A549 (cell line): Measurements from ENCODE around the gene ATG2A. TPM values are rescaled to one million over a fixed set of nuclear protein-coding genes. Genes with fewer than 3 reads are reported as not detected.

Source experiments
- ATAC-seq, 2 experiments: fragments of 200-7000 bp in 1 of 2; fragments of >200 bp in 1 of 2; cut with Nextera tagmentation in 1 of 2; cut with Tn5 transposase in 1 of 2; 3 replicates each; pipeline versions ENCODE4 v1.8.0 to v1.9.1; 2018 to 2020; ENCODE audit warnings: mild to moderate bottlenecking in 1 of 2, moderate library complexity in 1 of 2
- CTCF ChIA-PET: fragments of 300-600 bp; sonication (Branson Sonifier 250); formaldehyde crosslinking; extraction: SDS; loops from one replicate; lab custom pipeline; 2021; ENCODE audit warnings: antibody characterized with exemption, inconsistent platforms; lab: Yijun Ruan, JAX
- POLR2A ChIA-PET: fragments of 350-600 bp; formaldehyde crosslinking; extraction: SDS; loops from one replicate; lab custom pipeline; 2021; ENCODE audit warnings: antibody characterized with exemption, inconsistent platforms; lab: Yijun Ruan, JAX
- DNase-seq, 2 experiments: peaks; one replicate each; pipeline versions ENCODE4 v3.0.0 to v3.0.0-alpha.2; 2011 to 2016; ENCODE audit warnings: low read depth in 1 of 2, low spot score in 1 of 2
- FAIRE-seq: peaks from 2 replicates; lab custom pipeline; 2011; peaks lifted over from hg19 to GRCh38; lab: Jason Lieb, UNC
- H3K27ac ChIP-seq, 2 experiments: fragments of >200 bp; sonication (Bioruptor Twin); formaldehyde crosslinking; 3 replicates each; pipeline ENCODE4 v1.5.1; 2016 to 2017
- H3K4me1 ChIP-seq: fragments of >200 bp; sonication (Bioruptor Twin); formaldehyde crosslinking; 3 replicates; pipeline ENCODE4 v1.6.1; 2016
- H3K4me2 ChIP-seq: fragments of >200 bp; sonication (Bioruptor Twin); formaldehyde crosslinking; 3 replicates; pipeline ENCODE4 v1.6.1; 2016
- H3K4me3 ChIP-seq: fragments of >200 bp; sonication (Bioruptor Twin); formaldehyde crosslinking; 3 replicates; pipeline ENCODE4 v1.5.1; 2016
- H3K9me3 ChIP-seq: fragments of >200 bp; sonication (Bioruptor Twin); formaldehyde crosslinking; 3 replicates; pipeline ENCODE4 v1.6.1; 2016
- BHLHE40 ChIP-seq: IDR thresholded peaks from 2 replicates; pipeline ENCODE4 v1.6.1; 2012; ENCODE audit warnings: low read depth, low read length, inconsistent platforms
- CBX2 ChIP-seq: fragments of 200-600 bp; sonication (generic); IDR thresholded peaks from 2 replicates; pipeline ENCODE4 v1.6.1; 2016; ENCODE audit warnings: low read depth, mild to moderate bottlenecking, borderline replicate concordance
- CBX8 ChIP-seq: fragments of 200-600 bp; sonication (generic); IDR thresholded peaks from 2 replicates; pipeline ENCODE4 v1.6.1; 2016
- CEBPB ChIP-seq, 2 experiments: fragments of >200 bp in 1 of 2; sonication (Bioruptor Twin) in 1 of 2; formaldehyde crosslinking in 1 of 2; IDR thresholded peaks; 2 replicates each; pipeline ENCODE4 v1.6.1; 2012 to 2016
- EHMT2 ChIP-seq: fragments of 200-600 bp; sonication (generic); IDR thresholded peaks from 2 replicates; pipeline ENCODE4 v1.6.1; 2016; ENCODE audit warnings: antibody characterized with exemption, low read depth, mild to moderate bottlenecking, moderate library complexity
- EP300 ChIP-seq, 2 experiments: fragments of >200 bp; sonication (Bioruptor Twin); formaldehyde crosslinking; IDR thresholded peaks; 2 replicates in 1 of 2; 3 replicates in 1 of 2; pipeline ENCODE4 v1.6.1; 2016 to 2017
- ESRRA ChIP-seq: fragments of 150-350 bp; IDR thresholded peaks from 2 replicates; pipeline ENCODE4 v1.6.1; 2014; ENCODE audit warnings: mild to moderate bottlenecking, low read length, borderline replicate concordance
- FOSB ChIP-seq: fragments of 250-450 bp; sonication (Bioruptor Pico); IDR thresholded peaks from 2 replicates; pipeline ENCODE4 v1.5.0; 2020; ENCODE audit warnings: mild to moderate bottlenecking, moderate library complexity
- FOSL2 ChIP-seq, 2 experiments: fragments of 450-650 bp in 1 of 2; fragments of >200 bp in 1 of 2; sonication (Bioruptor Twin) in 1 of 2; formaldehyde crosslinking; IDR thresholded peaks; 2 replicates each; pipeline versions ENCODE4 v1.5.0 to v1.6.1; 2016 to 2020; ENCODE audit warnings: mild to moderate bottlenecking in 1 of 2, moderate library complexity in 1 of 2
- FOXS1 ChIP-seq: fragments of 250-450 bp; sonication (Bioruptor Pico); IDR thresholded peaks from 2 replicates; pipeline ENCODE4 v1.5.0; 2020; ENCODE audit warnings: mild to moderate bottlenecking, moderate library complexity
- HEYL ChIP-seq: fragments of 250-450 bp; sonication (Bioruptor Pico); IDR thresholded peaks from 2 replicates; pipeline ENCODE4 v1.8.0; 2021; ENCODE audit warnings: mild to moderate bottlenecking, moderate library complexity
- JUN ChIP-seq, 2 experiments: fragments of >200 bp; sonication (Bioruptor Twin); formaldehyde crosslinking; IDR thresholded peaks; 2 replicates in 1 of 2; 3 replicates in 1 of 2; pipeline ENCODE4 v1.6.1; 2016 to 2017
- MAFK ChIP-seq: fragments of 450-650 bp; IDR thresholded peaks from 2 replicates; pipeline ENCODE4 v1.6.1; 2014; ENCODE audit not compliant: partially characterized antibody
- MYC ChIP-seq: IDR thresholded peaks from 2 replicates; pipeline ENCODE4 v1.6.1; 2012; ENCODE audit warnings: mild to moderate bottlenecking, inconsistent platforms, low read length, improper control_type of control experiment, borderline replicate concordance
- NFE2L2 ChIP-seq: fragments of 150-350 bp; conservative IDR thresholded peaks from 2 replicates; pipeline ENCODE4 v1.6.1; 2014; ENCODE audit warnings: low read length
- NPAS2 ChIP-seq: fragments of 250-450 bp; sonication (Bioruptor Pico); IDR thresholded peaks from 2 replicates; pipeline ENCODE4 v1.8.0; 2022; ENCODE audit warnings: mild to moderate bottlenecking, moderate library complexity, borderline replicate concordance
- NR3C1 ChIP-seq: fragments of >200 bp; sonication (Bioruptor Twin); formaldehyde crosslinking; IDR thresholded peaks from 3 replicates; pipeline ENCODE4 v1.6.1; 2017
- POLR2A ChIP-seq: IDR thresholded peaks from 2 replicates; pipeline ENCODE4 v1.6.1; 2012; ENCODE audit warnings: mild to moderate bottlenecking, low read length
- RAD21 ChIP-seq, 2 experiments: fragments of >200 bp in 1 of 2; sonication (Bioruptor Twin) in 1 of 2; formaldehyde crosslinking in 1 of 2; IDR thresholded peaks in 1 of 2; conservative IDR thresholded peaks in 1 of 2; 2 replicates in 1 of 2; 3 replicates in 1 of 2; pipeline ENCODE4 v1.6.1; 2012 to 2018; ENCODE audit warnings: inconsistent platforms in 1 of 2
- RFX5 ChIP-seq: fragments of 450-650 bp; IDR thresholded peaks from 2 replicates; pipeline ENCODE4 v1.7.1; 2014; ENCODE audit warnings: antibody characterized with exemption, mild to moderate bottlenecking, moderate library complexity
- TP53 ChIP-seq: fragments of 250-450 bp; sonication (Bioruptor Pico); IDR thresholded peaks from 2 replicates; pipeline ENCODE4 v1.5.0; 2021; ENCODE audit warnings: mild to moderate bottlenecking, moderate library complexity
- ZFP36 ChIP-seq: fragments of 450-650 bp; IDR thresholded peaks from 2 replicates; pipeline ENCODE4 v1.6.1; 2014; ENCODE audit warnings: borderline replicate concordance; ENCODE audit not compliant: partially characterized antibody
- WGBS: methylation state at CpG from one replicate; pipeline ENCODE4 v1.1.6; 2017; ENCODE audit errors: missing lambda C conversion rate; 5-methylcytosine and 5-hydroxymethylcytosine counted together
- polyA plus RNA-seq, 4 experiments: library from polyadenylated mRNA; depleted of rRNA in 3 of 4; stranded (reverse); fragments of >200 nt; fragmentation: RNase III in 1 of 4; extraction: RNeasy Plus Mini Kit Qiagen cat#74134 plus additional on column Dnase treatment in 1 of 4; gene quantifications; 2 replicates in 3 of 4; 3 replicates in 1 of 4; pipeline ENCODE4 v1.2.3, GENCODE V29; 2011 to 2017
- TF ChIP-seq, protein P1 (sequence below): fragments of 250-450 bp; sonication (Bioruptor Pico); IDR thresholded peaks from 2 replicates; pipeline ENCODE4 v1.5.0; 2020; ENCODE audit warnings: low read depth, mild to moderate bottlenecking, moderate library complexity
- TF ChIP-seq, protein P2 (sequence below): fragments of 450-650 bp; IDR thresholded peaks from 2 replicates; pipeline ENCODE4 v1.6.1; 2014; ENCODE audit warnings: antibody characterized with exemption
- TF ChIP-seq, protein P3 (sequence below): fragments of >200 bp; sonication (Bioruptor Twin); formaldehyde crosslinking; IDR thresholded peaks from 2 replicates; pipeline ENCODE4 v1.6.1; 2016
- TF ChIP-seq, protein P4 (sequence below): fragments of 200-600 bp; sonication (generic); IDR thresholded peaks from 2 replicates; pipeline ENCODE4 v1.6.1; 2016; ENCODE audit warnings: antibody characterized with exemption, mild to moderate bottlenecking, moderate library complexity
- TF ChIP-seq, protein P5 (sequence below): fragments of 250-450 bp; sonication (Bioruptor Pico); IDR thresholded peaks from 2 replicates; pipeline ENCODE4 v1.5.0; 2021; ENCODE audit warnings: mild to moderate bottlenecking, moderate library complexity, borderline replicate concordance
- TF ChIP-seq, protein P6 (sequence below): fragments of >200 bp; sonication (Bioruptor Twin); formaldehyde crosslinking; IDR thresholded peaks from 3 replicates; pipeline ENCODE4 v1.5.1; 2016

ATG2A gene
- polyA plus RNA-seq, 2 of the 4 experiments (the other 2 are of a cell fraction), result 3.1 to 13.4 TPM

DNA sequence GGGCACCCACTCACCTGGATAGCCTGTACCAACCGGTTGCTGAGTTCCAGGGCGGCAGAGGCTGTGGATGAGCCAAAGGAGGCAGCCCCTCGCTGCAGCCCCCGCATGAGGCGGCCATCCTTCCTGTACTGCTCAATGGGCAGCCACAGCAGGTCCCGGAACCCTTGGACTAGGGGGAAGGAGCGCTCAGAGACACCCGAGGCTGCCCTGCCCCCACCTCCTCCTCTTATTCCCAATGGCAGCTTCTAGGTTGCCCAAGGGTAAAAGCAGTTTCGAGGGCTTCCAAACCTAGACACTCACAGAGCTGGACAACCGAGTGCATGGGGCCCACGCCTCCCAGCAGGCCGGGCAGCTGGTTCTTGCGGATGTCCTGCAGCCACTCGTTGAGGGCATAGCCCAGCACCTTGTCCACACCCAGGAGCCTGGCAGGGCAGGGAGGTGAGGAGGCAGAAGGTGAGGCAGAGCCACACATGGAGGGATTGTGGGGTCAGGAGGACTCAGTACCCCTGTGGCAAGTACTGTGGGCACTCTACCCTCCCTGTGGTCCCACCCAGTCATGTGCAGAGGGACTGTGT is 20.5 kb downstream of the ATG2A start:
- Histone ChIP-seq H3K4me1 (peaks cover 34% of the 10 kb centered on the region), H3K27ac (no peak overlapping the region), H3K9me3 (no peaks in the 10 kb centered on the region), H3K4me2 (no peak overlapping the region)
- ATAC-seq (no peak), FAIRE-seq (no peak)
- TF ChIP-seq NFE2L2 (no peak), CBX2 (no peak), TP53 (CRISPR knock-in tag) (no peak), JUN (IDR thresholded peaks at IDR 0.05) (no peak), BHLHE40 (no peak), NPAS2 (no peak), RAD21 (conservative IDR thresholded peaks at IDR 0.05 in 1 of 2, IDR thresholded peaks at IDR 0.05 in 1 of 2) (no peak), NR3C1 (no peak), FOSL2 (IDR thresholded peaks at IDR 0.05) (no peak), FOSL2 (CRISPR knock-in tag; IDR thresholded peaks at IDR 0.05) (no peak), POLR2A (no peak), HEYL (no peak), CEBPB (IDR thresholded peaks at IDR 0.05) (no peak), EP300 (IDR thresholded peaks at IDR 0.05) (no peak)
- TF ChIP-seq, protein P1, sequence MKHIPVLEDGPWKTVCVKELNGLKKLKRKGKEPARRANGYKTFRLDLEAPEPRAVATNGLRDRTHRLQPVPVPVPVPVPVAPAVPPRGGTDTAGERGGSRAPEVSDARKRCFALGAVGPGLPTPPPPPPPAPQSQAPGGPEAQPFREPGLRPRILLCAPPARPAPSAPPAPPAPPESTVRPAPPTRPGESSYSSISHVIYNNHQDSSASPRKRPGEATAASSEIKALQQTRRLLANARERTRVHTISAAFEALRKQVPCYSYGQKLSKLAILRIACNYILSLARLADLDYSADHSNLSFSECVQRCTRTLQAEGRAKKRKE, result no peak
- TF ChIP-seq, protein P2, sequence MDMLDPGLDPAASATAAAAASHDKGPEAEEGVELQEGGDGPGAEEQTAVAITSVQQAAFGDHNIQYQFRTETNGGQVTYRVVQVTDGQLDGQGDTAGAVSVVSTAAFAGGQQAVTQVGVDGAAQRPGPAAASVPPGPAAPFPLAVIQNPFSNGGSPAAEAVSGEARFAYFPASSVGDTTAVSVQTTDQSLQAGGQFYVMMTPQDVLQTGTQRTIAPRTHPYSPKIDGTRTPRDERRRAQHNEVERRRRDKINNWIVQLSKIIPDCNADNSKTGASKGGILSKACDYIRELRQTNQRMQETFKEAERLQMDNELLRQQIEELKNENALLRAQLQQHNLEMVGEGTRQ, result no peak
- TF ChIP-seq, protein P3, sequence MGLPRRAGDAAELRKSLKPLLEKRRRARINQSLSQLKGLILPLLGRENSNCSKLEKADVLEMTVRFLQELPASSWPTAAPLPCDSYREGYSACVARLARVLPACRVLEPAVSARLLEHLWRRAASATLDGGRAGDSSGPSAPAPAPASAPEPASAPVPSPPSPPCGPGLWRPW, result no peak
- TF ChIP-seq, protein P4, sequence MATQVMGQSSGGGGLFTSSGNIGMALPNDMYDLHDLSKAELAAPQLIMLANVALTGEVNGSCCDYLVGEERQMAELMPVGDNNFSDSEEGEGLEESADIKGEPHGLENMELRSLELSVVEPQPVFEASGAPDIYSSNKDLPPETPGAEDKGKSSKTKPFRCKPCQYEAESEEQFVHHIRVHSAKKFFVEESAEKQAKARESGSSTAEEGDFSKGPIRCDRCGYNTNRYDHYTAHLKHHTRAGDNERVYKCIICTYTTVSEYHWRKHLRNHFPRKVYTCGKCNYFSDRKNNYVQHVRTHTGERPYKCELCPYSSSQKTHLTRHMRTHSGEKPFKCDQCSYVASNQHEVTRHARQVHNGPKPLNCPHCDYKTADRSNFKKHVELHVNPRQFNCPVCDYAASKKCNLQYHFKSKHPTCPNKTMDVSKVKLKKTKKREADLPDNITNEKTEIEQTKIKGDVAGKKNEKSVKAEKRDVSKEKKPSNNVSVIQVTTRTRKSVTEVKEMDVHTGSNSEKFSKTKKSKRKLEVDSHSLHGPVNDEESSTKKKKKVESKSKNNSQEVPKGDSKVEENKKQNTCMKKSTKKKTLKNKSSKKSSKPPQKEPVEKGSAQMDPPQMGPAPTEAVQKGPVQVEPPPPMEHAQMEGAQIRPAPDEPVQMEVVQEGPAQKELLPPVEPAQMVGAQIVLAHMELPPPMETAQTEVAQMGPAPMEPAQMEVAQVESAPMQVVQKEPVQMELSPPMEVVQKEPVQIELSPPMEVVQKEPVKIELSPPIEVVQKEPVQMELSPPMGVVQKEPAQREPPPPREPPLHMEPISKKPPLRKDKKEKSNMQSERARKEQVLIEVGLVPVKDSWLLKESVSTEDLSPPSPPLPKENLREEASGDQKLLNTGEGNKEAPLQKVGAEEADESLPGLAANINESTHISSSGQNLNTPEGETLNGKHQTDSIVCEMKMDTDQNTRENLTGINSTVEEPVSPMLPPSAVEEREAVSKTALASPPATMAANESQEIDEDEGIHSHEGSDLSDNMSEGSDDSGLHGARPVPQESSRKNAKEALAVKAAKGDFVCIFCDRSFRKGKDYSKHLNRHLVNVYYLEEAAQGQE, result no peak
- TF ChIP-seq, all 56 proteins: peak for 0
- DNase-seq, result no peak
- 81% methylated on average over 12 of the region's 14 CpGs for WGBS
- POLR2A ChIA-PET, result interaction anchor here (0.6 kb wide), 1 partner anchor 102 kb away, joined by 3 read pairs; no protein-coding TSS in a partner anchor
- H3K4me3 ChIP-seq, result no peak overlapping the region
- CTCF ChIA-PET, result interaction anchor here (0.7 to 31.5 kb wide), 11 partner anchors 10 to 118 kb away, joined by 3 to 1607 read pairs (median 4); partner anchors contain the start of genes ARL2, ATG2A, BATF2 and CDC42BPG

DNA sequence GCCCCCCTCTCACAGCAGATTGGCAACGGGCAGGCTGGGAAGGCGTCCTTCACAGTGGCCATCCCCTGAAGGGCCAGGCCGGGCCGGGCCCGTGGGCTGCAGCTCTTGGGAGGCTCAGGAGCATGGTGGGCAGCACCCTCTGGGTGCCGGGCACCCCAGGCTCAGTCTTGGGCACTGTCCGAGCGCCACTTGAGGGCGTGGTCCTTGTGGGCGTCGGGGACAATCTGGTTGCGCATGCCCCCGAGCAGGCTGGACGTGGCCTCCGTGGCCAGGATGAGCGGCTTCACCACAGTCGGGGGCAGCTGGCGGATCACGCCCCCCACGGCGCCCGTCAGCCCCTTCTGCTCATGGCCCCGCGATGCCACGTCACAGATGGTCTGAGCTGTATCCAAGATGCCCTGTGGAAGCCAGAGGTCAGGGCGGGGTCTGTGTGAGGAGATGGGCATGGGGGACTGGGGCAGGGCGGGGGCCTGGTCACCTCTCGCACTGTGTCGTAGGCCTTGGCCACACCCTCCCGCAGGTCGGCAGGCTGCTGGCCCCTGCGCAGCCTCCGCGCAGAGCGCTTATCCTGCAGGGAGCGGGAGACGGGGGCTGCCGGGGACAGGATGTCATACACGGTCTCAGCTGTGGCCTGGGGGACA is 22.1 kb downstream of the ATG2A start:
- 94% methylated on average over 16 of the region's 39 CpGs for WGBS
- POLR2A ChIA-PET, result no interaction called here
- TF ChIP-seq RFX5 (no peak), ZFP36 (no peak), EHMT2 (no peak), FOXS1 (no peak), MAFK (no peak), ESRRA (no peak), HEYL (no peak), FOSB (no peak), MYC (no peak), CBX8 (no peak)
- TF ChIP-seq, protein P5, sequence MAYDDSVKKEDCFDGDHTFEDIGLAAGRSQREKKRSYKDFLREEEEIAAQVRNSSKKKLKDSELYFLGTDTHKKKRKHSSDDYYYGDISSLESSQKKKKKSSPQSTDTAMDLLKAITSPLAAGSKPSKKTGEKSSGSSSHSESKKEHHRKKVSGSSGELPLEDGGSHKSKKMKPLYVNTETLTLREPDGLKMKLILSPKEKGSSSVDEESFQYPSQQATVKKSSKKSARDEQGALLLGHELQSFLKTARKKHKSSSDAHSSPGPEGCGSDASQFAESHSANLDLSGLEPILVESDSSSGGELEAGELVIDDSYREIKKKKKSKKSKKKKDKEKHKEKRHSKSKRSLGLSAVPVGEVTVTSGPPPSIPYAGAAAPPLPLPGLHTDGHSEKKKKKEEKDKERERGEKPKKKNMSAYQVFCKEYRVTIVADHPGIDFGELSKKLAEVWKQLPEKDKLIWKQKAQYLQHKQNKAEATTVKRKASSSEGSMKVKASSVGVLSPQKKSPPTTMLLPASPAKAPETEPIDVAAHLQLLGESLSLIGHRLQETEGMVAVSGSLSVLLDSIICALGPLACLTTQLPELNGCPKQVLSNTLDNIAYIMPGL, result no peak
- TF ChIP-seq, protein P6, sequence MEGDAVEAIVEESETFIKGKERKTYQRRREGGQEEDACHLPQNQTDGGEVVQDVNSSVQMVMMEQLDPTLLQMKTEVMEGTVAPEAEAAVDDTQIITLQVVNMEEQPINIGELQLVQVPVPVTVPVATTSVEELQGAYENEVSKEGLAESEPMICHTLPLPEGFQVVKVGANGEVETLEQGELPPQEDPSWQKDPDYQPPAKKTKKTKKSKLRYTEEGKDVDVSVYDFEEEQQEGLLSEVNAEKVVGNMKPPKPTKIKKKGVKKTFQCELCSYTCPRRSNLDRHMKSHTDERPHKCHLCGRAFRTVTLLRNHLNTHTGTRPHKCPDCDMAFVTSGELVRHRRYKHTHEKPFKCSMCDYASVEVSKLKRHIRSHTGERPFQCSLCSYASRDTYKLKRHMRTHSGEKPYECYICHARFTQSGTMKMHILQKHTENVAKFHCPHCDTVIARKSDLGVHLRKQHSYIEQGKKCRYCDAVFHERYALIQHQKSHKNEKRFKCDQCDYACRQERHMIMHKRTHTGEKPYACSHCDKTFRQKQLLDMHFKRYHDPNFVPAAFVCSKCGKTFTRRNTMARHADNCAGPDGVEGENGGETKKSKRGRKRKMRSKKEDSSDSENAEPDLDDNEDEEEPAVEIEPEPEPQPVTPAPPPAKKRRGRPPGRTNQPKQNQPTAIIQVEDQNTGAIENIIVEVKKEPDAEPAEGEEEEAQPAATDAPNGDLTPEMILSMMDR, result no peak

More for the DNA sequence above, 22.1 kb downstream of the ATG2A start:
- Histone ChIP-seq H3K4me3 (no peak overlapping the region), H3K9me3 (no peaks in the 10 kb centered on the region), H3K27ac (peak overlapping the region; percentile 92 to 97; a peak in 5 of 6 replicates), H3K4me2 (no peak overlapping the region; the same call in 1 of the 3 replicates), H3K4me1 (peaks cover 47% of the 10 kb centered on the region)
- DNase-seq (no peak), FAIRE-seq (no peak), ATAC-seq (no peak)
- CTCF ChIA-PET, result interaction anchor here (0.6 to 31.5 kb wide), 21 partner anchors 10 to 203 kb away, joined by 3 to 1607 read pairs (median 4); partner anchors contain the start of genes ATG2A, BATF2, CDC42BPG and EHD1
